HG03521 (cell line): ENCODE data around the gene SRD5A2.

ENCODE experiments used
- ATAC-seq: cut with Tn5 transposase; IDR thresholded peaks from one replicate; pipeline ENCODE4 v1.9.1; 2021; ENCODE audit warnings: mild to moderate bottlenecking, moderate library complexity; ENCODE audit not compliant: unreplicated experiment

Gene SRD5A2

GRCh38 chr2:31580321-31581117 lies at the start of gene SRD5A2:
Gene SRD5A2 (minus strand): TSS chr2:31580938. CDS start chr2:31580900, 38 bp downstream.
- no peak for ATAC-seq

DNA sequence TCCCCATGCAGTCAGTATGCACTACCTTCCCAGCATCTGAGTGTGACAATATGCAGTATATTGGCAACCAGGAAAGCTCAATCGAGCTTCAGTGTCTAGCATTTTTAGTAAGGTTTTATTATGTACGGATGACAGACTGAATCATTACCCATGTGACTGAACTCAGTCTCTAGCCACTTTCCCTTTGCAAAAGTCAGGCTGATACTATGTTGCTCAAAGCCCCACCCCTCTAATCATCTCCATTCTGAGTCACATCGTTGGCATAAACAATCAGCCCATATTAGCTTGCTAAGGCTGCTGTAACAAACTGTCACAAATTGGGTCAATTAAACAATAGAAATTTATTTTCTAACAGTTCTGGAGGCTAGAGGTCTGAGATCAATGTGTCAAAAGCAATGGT lies 25.8 kb upstream of the SRD5A2 start:
- no peak for ATAC-seq

DNA sequence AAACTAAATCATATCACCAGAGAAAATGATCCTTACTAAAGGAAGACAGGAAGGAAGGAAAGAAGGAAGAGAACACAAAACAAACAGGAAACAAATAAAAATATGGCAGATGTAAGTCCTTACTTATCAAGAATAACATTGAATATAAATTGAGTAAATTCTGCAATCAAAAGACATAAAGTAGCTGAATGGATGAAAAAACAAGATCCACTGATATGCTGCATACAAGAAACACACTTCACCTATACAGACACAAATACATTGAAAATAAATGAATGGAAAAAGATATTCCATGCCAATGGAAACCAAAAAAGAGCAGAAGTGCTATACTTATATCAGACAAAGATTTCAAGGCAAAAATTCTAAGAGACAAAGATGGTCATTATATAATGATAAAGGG lies 18.0 kb upstream of the SRD5A2 start:
- ATAC-seq, result no peak

GRCh38 chr2:31586230-31586629 lies 5.5 kb upstream of the SRD5A2 start:
- no peak for ATAC-seq

GRCh38 chr2:31581124-31581795 lies 522 bp upstream of the SRD5A2 start:
- no peak for ATAC-seq

- no peak for ATAC-seq
Measured at GRCh38 chr2:31579996-31580320, 780 bp downstream of the SRD5A2 start.

GRCh38 chr2:31578316-31578715 lies 2.4 kb downstream of the SRD5A2 start:
- no peak for ATAC-seq

DNA sequence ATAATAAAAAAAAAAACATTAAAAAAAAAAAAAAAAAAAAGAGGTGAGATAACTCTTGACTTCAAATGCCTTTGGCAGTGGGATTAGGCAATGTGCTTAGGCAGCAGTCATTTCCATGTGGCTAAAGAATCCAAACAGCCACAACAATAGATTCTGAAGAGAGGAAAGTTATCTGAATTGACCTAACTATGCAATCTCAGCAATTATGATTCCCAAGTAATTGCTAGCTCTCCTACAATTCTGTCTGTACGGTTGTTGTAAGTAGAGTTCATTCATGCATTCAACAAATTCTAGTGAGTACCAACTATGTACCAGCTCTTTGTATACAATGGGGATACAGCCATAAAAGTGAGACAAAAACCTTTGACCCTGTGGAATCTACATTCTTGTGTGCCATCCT lies 3.6 kb downstream of the SRD5A2 start:
- ATAC-seq, result no peak

- ATAC-seq, result no peak
Measured at GRCh38 chr2:31568585-31569201, 12.0 kb downstream of the SRD5A2 start.

- ATAC-seq, result no peak
Measured at GRCh38 chr2:31567679-31568078, 13.1 kb downstream of the SRD5A2 start.

DNA sequence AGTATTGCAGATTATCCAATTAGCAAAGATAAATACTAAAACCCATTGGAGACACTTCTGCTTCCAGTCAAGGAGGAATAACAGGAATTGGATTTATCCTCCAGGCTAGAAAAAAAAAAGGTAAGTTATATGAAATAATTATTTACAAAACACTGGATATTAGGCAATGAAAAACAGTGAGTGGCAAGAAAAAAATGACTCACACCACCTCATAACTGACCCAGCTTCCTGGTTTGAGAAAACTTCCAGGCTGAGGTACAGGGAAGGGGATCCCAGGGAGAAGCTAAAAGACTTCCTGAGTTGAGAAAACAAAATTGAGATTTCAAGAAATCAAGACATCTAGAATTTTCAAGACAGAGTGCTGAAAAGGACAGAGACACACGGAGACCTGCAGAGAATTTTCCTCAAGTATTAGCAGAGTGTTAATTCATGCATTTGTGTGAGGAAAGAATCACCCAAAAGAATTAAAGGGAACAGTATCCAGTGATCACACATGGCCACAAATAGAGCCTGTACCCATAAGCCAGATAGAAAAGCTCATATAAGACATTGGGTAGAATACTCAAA lies 17.4 kb downstream of the SRD5A2 start:
- no peak for ATAC-seq

- no peak for ATAC-seq
Measured at GRCh38 chr2:31561823-31562222, 18.9 kb downstream of the SRD5A2 start.

DNA sequence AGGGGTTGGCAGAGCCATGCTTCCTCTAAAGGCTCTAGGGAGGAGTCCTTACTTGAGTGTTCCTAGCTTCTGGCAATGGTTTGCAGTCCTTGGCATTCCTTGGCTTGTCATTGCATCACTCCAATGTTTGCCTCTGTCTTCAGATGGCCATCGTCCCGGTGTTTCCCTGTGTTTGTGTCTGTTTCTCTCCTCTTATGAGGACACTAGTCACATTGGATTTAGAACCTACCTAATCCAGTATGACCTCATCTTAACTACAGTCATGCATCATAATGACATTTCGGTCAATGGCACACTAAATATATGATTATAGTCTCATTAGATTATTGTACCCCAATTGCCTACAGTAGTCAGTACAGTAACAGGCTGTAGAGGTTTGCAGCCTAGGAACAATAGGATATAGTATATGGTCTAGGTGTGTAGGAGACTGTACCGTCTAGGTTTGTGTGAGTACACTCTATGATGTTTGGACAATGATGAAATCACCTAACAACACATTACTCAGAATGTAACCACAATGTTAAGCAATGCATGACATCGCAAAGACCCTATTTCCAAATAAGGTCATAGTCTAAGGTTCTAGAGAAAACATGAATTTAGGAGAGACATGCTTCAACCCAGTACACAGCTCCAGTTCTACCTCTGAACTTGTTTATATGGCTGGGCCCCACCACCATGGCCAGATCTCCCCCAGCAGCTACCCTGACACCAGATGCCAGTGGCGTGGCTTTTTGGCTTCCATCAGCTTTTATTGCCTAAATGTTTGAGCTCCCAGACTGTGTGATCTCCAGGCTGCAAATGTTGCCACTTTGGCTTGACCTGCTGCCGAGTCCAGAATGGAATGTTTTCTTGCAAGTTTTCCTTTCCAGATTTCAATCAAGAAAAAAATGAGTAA lies 22.1 kb downstream of the SRD5A2 start:
- ATAC-seq, result no peak

DNA sequence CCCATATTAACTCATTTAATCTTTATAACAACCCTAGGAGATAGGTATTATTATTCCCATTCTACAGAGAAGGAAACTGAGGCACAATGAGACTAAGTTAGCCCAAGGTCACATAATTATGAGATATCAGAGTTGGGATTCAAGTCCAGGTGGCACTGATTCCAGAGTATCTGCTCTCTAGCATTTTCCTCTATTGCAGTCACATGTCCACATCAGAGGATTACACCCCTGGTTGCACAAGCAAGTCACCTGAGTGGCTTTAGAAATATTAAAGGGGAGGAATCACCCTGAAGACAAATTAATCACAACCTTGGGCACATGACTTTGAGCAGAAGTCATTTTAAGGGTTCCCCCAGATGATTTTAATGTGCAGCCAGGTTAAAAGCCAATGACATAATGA lies 23.8 kb downstream of the SRD5A2 start:
- no peak for ATAC-seq

GRCh38 chr2:31555967-31556706 lies 24.6 kb downstream of the SRD5A2 start:
- ATAC-seq, result no peak

- no peak for ATAC-seq
Measured at GRCh38 chr2:31553362-31553761, 27.4 kb downstream of the SRD5A2 start.

GRCh38 chr2:31547485-31547884 lies 33.3 kb downstream of the SRD5A2 start:
- ATAC-seq, result no peak

DNA sequence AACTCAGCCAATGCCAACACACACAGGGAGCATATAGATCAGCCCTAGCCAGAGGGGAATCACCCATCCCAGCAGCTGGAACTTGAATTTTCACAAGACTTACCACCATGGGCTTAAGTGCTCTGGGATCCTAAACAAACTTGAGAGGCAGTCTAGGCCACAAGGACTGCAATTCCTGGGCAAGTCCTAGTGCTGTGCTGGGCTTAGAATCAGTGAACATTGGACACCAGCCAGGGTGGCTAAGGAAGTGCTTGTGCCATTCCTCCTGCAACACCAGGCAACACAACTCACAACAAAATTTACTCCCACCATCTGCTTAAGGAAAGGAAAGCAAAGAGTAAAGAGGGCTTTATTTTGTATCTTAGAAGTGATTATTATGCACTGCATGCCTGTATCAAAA lies 38.9 kb downstream of the SRD5A2 start:
- no peak for ATAC-seq

DNA sequence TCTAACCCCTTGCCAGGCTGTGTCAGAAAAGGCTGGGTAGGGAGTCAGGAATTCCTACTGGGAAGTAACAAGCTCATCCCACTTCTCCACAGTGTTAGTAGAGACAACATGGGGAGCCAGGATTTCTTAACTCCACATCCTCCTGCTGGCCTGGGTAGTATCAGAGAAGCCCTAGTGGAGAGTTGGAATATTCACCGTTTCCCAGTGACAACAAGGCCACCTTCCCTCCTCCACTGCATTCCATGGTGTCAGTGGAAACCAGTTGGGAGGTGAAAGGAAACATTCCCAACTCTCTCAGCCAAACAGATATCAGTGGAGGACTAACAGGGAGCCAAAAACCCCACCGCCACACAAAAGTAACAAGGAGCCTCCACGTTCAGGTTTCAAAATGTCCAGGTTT lies 41.2 kb downstream of the SRD5A2 start:
- ATAC-seq, result no peak

- ATAC-seq, result no peak
Measured at GRCh38 chr2:31535768-31536167, 45.0 kb downstream of the SRD5A2 start.
